Measurements from ENCODE around the gene C1QTNF9.
"Not testable (repeated sequence)": the region's sequence is repeated elsewhere in the genome, so short reads cannot be mapped to it uniquely, and the experiment has no call there.

The C1QTNF9 gene, protein sequence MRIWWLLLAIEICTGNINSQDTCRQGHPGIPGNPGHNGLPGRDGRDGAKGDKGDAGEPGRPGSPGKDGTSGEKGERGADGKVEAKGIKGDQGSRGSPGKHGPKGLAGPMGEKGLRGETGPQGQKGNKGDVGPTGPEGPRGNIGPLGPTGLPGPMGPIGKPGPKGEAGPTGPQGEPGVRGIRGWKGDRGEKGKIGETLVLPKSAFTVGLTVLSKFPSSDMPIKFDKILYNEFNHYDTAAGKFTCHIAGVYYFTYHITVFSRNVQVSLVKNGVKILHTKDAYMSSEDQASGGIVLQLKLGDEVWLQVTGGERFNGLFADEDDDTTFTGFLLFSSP

DNA sequence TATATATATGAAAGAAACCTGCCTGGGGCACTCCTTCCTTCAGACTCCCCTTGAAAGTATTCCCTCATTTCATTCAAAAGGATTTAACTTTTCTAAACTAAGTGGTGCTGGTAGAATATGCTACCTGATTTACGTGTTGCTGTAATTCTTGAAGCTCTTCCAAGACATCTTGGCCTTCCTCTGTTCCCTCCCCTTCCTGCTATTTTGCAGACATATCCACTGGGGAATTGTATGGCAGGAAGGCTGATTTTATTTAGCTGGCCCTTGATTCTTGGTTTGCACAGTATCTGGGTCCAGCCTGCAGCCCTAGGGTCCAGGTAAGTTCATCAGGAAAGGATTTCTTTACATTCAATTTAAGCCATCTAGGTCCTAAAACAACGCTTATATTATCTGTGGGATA is at the start of gene C1QTNF9:
C1QTNF9 (plus strand) TSS at position 281 of the 400 bp plus-strand sequence. CDS start 6,424 bp downstream, outside the sequence.
- in situ Hi-C loops (cut with MboI; ENCODE audit: low sequenced_read_pairs) = not testable (repeated sequence)

DNA sequence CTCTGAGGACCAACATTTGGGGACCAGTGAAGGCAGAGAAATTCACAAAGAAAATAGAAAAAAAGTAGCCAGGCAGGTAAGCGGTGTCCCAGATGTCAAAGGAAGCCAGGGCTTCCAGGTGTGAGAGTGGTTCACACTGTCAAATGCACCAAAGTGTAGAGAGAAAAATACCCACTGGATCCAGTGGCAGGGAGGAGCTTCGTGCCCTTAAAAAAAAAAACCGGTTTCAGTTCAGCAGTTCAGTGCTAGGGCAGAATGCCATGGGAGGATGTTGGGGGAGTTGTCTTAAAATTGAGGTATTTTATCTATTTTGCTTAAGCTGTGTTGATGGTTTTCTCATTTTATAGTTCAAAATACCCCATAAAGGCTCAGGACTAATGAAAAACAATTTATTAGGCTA is 47.8 kb upstream of the C1QTNF9 start:
- in situ Hi-C loops (cut with MboI; ENCODE audit: low sequenced_read_pairs) = no loop called here

DNA sequence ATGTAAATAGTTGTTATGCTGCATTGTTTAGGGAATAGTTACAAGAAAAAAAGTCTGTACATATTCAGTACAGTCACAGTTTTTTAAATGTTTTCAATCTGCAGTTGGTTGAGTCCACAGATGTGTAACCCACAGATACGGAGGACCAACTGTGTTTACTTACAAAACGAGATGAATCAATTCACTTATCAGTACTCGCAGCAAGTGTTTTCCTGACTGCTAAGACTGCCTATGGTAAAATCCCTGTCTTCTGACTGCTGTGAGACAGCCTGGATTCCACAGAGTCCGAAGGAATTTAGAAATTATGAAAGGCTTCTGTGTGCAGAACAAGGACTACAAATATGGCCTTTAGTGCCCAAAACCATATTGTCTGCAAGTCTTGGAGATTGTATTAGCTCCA is 45.7 kb upstream of the C1QTNF9 start:
- in situ Hi-C loops (cut with MboI; ENCODE audit: low sequenced_read_pairs) = no loop called here

DNA sequence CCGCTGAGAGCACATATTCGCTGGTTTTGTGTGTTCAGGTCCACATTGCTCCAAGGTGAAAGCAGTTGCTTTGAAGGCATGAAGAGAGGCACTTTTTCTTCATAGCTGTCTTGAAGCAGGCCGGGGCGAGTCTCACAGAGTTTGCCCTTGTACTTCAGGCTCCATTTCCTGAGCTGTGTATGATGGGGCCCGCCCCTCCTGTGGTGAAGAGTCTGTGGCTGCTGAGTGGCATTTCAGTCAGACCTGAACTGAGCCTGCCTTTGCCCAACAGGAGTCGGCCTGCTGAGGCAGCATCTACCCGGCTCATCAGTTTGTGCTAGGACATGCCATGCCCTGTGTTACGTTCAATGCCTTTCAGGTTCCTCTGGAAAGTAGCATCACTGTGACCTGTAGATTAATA is 44.4 kb upstream of the C1QTNF9 start:
- in situ Hi-C loops (cut with MboI; ENCODE audit: low sequenced_read_pairs) = no loop called here

DNA sequence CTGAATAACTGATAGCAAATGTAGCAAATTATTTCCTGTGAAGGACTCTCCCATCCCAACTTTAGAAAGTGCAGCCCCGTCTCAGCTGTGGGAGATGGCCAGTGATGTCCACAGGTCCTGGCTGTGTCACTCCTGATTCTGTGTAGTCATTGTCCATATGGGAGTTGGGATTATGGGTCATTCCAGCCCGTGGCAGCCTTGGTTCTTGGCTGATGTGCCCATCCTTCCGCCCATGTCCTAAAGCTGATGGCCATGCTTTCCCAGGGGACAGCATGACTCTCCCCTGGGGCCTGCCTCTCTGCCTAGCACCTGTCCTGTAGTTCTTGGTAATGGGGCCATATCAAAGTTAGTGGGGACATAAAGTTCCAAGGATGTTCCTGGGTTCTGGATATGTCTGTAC is 43.9 kb upstream of the C1QTNF9 start:
- in situ Hi-C loops (cut with MboI; ENCODE audit: low sequenced_read_pairs) = no loop called here

DNA sequence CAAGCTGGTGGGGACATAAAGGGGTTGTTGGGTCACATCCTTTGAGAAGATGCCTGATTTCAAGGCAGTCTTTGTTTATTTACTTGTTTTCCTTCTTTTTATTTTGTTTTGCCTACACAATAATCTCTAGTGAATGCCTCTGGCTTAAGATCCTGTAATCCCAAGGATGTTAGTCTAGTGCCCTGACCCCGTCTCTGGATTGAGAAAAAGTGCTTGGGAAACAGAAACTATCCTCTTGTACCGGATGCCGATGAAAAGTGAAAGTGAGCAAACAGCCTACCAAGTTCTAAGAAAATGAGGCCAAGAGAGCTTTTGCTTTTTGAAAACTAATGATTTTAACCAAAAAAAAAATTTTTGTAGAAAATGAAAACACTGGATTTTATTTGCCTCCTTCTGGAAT is 42.1 kb upstream of the C1QTNF9 start:
- in situ Hi-C loops (cut with MboI; ENCODE audit: low sequenced_read_pairs) = no loop called here

DNA sequence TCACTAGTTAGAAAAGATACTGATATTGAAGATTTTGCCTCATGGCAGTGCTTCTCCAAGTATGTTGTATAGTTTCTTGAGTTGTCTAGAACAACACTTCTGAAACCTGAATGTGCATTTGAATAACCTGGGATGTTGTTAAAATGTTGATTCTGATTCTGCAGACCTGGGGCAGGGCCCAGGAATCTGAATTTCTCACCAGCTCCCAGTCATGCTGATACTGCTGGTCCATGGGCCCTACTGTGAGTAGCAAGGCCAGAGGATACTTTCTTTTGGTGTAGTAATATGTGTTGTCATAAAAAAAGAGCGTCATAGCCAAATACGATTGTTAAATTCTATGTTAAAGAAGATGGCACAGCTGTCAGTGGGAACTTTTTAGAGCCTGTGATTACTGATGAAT is 41.6 kb upstream of the C1QTNF9 start:
- in situ Hi-C loops (cut with MboI; ENCODE audit: low sequenced_read_pairs) = no loop called here

DNA sequence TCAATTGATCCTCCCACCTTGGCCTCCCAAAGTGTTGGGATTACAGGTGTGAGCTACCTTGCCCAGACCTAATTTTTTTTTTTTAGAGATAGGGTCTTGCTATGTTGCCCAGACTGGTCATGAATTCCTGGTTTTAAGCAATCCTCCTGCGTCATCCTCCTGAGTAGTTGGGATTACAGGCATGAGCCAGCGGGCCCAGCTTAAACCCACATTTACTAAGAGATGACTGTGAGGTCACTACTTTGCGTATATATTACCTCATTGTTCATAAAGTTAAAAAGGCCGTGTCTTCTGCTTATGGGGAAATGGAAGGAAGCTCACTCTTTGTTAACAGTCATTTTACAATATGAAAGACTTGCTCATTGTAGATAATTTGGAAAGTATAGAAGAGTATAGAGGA is 39.6 kb upstream of the C1QTNF9 start:
- in situ Hi-C loops (cut with MboI; ENCODE audit: low sequenced_read_pairs) = no loop called here

DNA sequence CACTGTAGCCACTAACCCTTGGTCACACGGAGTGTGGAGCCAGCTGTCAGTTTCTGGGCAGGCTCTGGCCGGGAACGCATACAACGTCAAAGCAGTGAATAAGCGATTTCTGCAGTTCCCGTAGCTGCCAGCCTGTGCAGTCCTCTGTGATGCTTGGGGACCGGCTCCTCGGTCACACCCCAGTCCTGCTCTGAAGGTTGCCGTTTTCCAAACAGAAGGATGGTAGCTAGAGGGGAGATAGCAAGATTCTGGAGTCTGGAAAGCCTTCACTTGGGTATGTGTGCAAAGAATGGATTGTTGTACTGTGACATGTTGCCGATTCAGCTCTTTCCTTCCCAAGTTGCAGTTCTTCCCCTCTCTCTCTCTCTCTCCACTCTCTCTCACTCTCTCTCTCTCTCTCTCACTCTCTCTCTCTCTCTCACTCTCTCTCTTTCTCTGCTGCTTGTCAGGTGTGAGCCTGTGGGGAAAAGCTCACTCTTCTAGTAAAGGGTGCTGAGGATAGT is 38.7 kb upstream of the C1QTNF9 start:
- in situ Hi-C loops (cut with MboI; ENCODE audit: low sequenced_read_pairs) = no loop called here

DNA sequence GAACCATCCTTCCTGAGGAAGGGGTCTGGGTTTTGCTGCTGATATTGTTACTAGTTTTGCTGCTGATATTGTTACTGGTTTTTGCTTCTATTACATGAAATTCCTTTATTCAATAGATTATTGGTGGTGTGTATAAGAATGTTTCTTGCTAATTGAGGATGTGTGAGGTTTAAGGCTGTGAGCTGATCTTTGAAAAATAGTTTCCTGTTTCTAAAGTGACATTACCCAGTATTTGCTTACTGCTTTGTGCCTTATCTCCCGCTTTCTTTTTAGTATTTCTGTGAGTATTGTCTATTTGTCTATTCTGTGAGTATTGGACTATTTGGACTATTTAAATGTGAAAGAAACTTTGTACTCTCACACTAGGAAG is 38.2 kb upstream of the C1QTNF9 start:
- in situ Hi-C loops (cut with MboI; ENCODE audit: low sequenced_read_pairs) = no loop called here

DNA sequence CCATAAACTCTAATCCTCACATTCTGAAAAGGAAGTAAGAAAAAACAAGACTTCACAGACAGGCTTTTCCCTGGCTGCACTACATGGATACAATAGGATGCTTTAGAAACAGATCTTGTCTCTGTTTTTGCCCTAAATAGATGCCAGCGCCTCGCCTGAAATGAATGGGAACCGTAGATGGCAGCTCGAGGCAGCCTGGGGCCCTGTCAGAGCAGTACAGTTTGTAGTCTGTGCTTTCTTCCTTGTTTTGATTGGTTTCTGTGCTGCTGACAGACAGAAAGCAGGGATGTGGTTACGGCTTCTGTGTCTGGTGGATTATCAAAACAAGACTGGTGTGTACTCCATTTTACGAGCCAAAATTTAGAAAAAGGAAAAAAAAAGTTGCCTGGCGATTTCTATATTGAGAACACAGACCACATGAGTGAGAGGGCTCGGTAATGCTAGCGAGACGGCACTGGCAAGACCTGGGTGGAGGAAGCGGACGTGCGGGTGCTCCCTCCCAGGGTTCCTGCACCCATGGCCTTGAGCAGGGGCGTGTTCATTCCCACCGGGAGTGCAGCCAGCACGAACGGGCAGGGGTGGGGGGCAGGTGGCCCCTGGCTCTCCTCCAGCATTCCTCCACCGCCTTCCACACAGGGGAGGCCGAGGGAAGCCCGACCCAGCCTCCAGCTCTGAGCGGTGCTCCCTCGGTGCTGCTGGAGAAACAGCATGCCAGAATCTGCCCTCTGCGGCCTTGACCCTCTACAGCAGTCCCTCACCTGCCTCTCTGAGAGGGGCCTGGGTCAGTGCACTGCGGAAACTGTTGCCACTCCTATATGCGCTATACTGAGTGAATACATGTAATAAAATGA is 37.6 kb upstream of the C1QTNF9 start:
- in situ Hi-C loops (cut with MboI; ENCODE audit: low sequenced_read_pairs) = no loop called here

DNA sequence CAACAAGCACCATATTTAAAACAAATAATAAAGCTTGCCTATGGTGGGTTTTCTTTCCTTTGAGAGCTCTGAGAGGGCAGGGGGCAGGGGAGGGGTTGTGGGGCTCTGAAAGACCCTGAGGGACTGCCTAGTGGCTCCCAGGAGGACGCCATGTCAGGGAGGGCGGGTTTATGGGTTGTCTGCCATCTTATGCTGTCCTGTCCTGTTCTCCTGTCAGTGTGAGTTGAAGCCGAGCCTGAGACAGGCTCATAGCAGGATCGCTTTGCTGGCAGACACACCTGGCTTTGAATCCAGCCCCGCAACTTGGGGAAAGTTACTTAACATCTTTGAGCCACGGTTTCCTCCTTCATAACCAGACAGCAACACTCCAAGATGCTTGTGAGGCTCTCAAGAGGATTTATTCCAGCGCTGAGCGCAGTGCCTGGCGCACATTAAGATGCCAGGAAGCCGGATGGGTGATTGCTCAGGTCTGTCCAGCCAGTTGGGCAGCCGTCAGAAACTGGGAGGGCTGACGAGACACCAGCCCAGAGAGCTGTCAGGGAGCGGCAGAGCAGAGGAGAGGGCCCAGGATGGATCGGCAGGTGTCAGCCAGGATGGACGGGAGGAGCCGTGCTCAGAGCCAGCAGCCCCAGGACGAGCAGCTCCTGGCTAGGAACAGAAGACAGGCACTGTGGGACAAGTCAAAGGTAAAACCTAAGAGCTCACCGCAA is 36.8 kb upstream of the C1QTNF9 start:
- in situ Hi-C loops (cut with MboI; ENCODE audit: low sequenced_read_pairs) = no loop called here

DNA sequence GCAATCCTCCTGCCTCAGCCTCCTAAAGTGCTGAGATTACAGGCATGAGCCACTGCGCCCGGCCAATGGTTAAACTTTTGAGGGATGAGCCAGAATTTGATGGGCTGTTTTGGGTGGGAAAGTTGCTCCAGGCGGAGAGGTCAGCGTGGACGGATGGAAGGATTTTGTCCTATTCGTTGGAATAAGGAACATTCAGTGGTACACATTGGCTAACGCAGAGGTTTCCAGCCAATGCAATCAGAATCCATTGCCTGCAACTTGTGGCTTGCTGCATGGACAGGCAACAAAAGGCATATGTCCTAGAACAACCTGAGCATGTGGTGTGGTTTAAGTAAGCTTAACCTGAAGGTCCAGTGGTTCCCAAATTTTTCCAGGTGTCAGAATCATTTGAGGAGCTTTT is 35.5 kb upstream of the C1QTNF9 start:
- in situ Hi-C loops (cut with MboI; ENCODE audit: low sequenced_read_pairs) = no loop called here

DNA sequence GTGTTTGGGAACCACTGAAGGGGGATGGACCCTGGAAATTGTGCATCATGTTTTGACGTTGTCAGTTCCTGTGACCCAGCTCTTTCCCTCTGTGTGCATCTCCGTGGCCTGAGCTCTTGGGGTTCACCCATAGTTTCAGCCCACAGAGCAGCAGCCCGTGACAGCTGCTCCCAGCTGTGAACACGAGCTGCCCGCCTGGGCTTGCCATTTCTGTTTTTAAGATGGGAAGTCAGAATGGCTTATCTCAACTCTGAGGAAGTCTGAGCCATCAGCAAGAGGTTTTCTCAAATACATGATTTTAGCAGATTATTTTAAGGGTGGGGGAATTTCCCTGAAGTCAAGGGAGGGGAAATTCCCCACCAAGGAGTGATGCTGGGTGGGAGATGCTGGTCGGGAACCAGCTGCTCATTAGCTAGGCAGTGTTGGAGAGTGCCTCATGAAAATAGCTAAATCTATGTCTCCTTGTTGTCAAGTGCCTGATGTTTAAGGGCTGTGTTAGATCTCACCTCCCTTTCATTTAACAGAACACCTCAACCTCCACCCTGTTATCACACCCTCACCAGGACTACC is 34.8 kb upstream of the C1QTNF9 start:
- in situ Hi-C loops (cut with MboI; ENCODE audit: low sequenced_read_pairs) = no loop called here

DNA sequence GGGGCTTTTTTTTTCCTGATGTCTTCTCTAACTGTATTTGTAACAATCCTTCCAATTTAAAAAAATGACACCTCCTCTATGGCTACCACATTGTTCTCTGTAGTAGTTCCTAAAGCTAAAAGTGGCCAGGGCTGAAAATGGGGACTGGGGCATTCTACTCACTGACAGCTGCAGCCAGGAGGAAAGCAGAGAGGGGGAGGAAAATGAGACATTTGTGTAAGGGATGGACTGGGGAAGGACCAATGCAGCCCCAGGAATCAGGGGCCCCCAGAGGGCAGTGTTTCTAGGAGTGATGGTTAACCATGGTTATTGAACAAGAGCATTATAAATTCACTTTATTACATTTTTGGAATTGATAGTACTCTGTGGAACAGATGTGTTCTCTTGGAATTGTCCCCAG is 34.3 kb upstream of the C1QTNF9 start:
- in situ Hi-C loops (cut with MboI; ENCODE audit: low sequenced_read_pairs) = no loop called here

DNA sequence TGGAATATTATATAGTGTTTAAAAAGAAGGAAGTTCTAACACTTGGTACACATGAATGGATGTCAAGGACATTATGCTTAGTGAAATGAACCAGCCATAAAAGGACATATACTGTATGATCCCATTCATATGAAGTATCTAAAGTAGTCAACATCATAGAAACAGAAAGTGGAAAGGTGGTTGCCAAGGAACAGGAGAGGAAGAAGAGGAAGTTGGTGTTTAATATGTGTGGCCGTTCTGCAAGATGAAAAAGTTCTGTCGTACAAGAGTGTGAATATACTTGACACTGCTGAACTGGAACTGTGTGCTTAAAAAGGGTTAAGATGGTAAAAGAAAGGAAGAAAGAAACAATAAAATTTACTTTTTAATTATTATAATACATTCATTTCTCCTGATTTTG is 33.1 kb upstream of the C1QTNF9 start:
- in situ Hi-C loops (cut with MboI; ENCODE audit: low sequenced_read_pairs) = no loop called here

DNA sequence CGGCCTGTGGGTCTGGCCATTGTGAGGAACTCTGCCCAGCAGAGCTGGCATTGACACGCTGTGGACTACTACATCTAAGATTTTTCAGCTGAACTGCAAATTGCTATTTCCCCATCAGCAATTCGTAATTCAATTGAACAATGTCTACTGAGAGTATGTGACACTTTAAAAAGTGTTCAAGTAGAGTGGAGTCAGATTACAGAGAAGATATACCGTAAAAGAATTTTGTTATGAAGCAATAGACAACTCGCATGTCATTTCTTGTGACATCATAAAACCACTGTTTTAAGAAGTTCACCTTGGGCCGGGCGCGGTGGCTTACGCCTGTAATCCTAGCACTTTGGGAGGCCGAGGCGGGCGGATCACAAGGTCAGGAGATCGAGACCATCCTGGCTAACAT is 32.5 kb upstream of the C1QTNF9 start:
- in situ Hi-C loops (cut with MboI; ENCODE audit: low sequenced_read_pairs) = no loop called here

DNA sequence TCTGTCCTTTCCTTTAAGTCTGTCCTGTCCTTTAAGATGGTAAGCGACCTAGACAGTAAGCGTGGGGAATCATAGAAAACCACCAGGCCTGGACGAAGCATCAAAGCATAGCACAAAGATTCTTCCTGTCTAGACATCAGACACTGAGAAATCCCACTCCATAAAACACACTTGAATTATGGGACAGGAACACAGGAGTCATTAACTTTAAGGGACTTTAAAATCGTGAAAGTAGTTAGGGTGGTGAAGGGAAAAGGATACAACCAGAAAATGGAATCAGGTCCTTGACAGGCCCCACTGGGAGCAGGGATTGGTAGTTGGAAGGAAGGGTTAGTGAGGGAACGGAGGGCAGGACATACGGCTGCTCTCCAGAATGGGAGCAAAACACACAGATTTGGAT is 31.6 kb upstream of the C1QTNF9 start:
- in situ Hi-C loops (cut with MboI; ENCODE audit: low sequenced_read_pairs) = no loop called here

DNA sequence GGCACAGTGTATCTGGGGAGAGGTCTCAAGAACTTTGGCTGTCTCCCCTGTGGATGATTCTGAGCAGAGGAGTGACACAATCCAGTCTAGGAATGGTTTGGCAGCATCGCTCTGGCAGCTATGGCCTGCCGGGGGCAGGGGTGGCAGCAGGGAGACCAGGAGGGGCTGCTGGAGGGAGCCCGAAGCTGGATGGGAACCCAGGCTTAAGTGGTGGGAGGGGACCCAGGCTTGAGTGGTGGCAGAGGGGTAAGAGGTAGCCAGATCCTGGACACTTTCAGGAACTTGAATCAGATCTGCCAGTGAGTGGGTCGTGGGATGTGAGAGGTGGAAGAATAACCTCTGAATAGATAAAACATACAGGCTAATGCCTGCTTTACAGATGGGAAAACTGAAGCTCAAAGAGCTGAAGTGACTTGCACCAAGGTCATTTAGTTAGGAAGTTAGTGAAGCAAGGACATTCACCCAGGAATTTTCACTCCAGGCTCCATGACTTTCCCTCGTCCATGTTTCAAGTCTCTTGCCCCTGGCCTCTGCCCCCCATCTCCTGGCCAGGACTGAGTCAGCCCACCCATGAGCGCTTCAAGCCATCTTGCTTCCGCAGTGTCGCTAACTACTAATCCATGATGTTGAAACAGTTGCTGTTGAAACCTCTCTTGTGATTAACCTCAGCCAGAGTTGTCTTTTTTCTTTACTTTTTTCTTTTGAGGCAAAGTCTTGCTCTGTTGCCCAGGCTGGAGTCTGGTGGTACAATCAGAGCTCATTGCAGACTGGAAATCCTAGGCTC is 29.9 kb upstream of the C1QTNF9 start:
- in situ Hi-C loops (cut with MboI; ENCODE audit: low sequenced_read_pairs) = no loop called here

DNA sequence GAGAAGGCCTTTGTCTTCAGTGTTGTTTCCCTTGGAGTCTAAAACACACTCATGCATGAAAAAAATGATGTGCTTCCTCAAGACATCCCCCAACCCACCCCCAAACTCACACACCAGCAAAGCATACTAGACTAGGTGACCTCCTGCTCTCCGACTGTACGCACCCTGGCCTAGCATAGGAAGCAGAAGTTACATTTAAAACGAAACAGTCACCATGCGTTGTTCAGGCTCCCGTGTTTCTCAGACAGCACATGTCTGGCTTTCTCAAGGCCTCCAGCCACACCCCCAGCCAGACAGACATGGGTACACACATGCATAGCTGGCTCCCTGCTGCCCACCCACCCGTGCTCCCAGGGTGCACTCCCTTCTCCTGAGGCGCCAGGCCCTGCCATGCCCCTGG is 28.7 kb upstream of the C1QTNF9 start:
- in situ Hi-C loops (cut with MboI; ENCODE audit: low sequenced_read_pairs) = no loop called here

Measured in HL-60/S4 (cell line).